PC-3 (cell line): ENCODE data around the gene A4GNT.

Source experiments
- EZH2 ChIP-seq: fragments of 300-600 bp; sonication (generic); IDR thresholded peaks from one replicate; pipeline ENCODE4 v1.6.1; 2017; ENCODE audit warnings: antibody characterized with exemption, mild to moderate bottlenecking, low read length; ENCODE audit not compliant: unreplicated experiment
- EZH2phosphoT487 ChIP-seq: fragments of 300-600 bp; sonication (generic); IDR thresholded peaks from 2 replicates; pipeline ENCODE4 v1.6.1; 2018; ENCODE audit warnings: mild to moderate bottlenecking, antibody characterized with exemption, low read length, borderline replicate concordance
- TF ChIP-seq, protein P1 (sequence below): fragments of 300-600 bp; sonication (generic); conservative IDR thresholded peaks from 2 replicates; pipeline ENCODE4 v1.5.1; 2017; ENCODE audit warnings: antibody characterized with exemption, low read depth, mild to moderate bottlenecking, low read length

DNA sequence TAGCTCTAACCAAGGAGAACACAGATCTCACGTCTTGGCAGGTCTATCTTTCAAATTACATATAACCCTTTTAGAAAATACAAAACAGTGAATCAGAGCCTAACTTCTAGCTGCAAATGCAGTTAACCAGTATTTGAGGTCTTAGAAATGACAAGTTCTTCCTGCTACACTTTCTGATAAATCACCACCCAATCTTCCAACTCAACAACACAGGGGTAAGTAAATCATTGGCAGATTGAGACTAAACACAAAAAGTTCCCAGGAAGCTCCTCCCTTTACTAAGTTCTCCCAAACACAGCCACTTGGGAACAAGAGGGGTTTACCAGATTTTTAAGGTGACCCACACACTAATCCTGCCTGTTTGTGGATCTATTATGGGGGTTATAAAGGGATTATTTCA is at the start of gene A4GNT:
- TF ChIP-seq EZH2phosphoT487 (no peak), EZH2 (no peak)
- TF ChIP-seq, protein P1, sequence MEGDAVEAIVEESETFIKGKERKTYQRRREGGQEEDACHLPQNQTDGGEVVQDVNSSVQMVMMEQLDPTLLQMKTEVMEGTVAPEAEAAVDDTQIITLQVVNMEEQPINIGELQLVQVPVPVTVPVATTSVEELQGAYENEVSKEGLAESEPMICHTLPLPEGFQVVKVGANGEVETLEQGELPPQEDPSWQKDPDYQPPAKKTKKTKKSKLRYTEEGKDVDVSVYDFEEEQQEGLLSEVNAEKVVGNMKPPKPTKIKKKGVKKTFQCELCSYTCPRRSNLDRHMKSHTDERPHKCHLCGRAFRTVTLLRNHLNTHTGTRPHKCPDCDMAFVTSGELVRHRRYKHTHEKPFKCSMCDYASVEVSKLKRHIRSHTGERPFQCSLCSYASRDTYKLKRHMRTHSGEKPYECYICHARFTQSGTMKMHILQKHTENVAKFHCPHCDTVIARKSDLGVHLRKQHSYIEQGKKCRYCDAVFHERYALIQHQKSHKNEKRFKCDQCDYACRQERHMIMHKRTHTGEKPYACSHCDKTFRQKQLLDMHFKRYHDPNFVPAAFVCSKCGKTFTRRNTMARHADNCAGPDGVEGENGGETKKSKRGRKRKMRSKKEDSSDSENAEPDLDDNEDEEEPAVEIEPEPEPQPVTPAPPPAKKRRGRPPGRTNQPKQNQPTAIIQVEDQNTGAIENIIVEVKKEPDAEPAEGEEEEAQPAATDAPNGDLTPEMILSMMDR = no peak
